Osteocyte (in vitro differentiated cells): Measurements from ENCODE around the gene POLR3E. TPM values are rescaled to one million over a fixed set of nuclear protein-coding genes. Genes with fewer than 3 reads are reported as not detected.
"Not testable (repeated sequence)": the region's sequence is repeated elsewhere in the genome, so short reads cannot be mapped to it uniquely, and the experiment has no call there.

Experiments
- DNase-seq: peaks from one replicate; pipeline ENCODE4 v3.0.0; 2021; ENCODE audit warnings: mixed read lengths; ENCODE audit not compliant: unreplicated experiment; ENCODE audit errors: extremely low spot score
- H3K27ac Mint-ChIP-seq: one replicate; pipeline ENCODE4 v1.8.0; 2021; ENCODE audit warnings: mild to moderate bottlenecking, mixed read lengths; ENCODE audit not compliant: unreplicated experiment
- H3K27me3 Mint-ChIP-seq: one replicate; pipeline ENCODE4 v1.8.0; 2021; ENCODE audit warnings: mixed read lengths; ENCODE audit not compliant: unreplicated experiment
- H3K36me3 Mint-ChIP-seq: one replicate; pipeline ENCODE4 v1.8.0; 2021; ENCODE audit warnings: mixed read lengths; ENCODE audit not compliant: unreplicated experiment
- H3K4me1 Mint-ChIP-seq: one replicate; pipeline ENCODE4 v1.8.0; 2021; ENCODE audit warnings: mixed read lengths; ENCODE audit not compliant: unreplicated experiment
- H3K4me3 Mint-ChIP-seq: one replicate; pipeline ENCODE4 v1.8.0; 2021; ENCODE audit warnings: mild to moderate bottlenecking, moderate library complexity, mixed read lengths; ENCODE audit not compliant: unreplicated experiment
- H3K9me3 Mint-ChIP-seq: one replicate; pipeline ENCODE4 v1.8.0; 2021; ENCODE audit warnings: mixed read lengths; ENCODE audit not compliant: unreplicated experiment
- total RNA-seq: library from RNA; stranded (reverse); gene quantifications from 2 replicates; pipeline ENCODE4 v1.2.1, GENCODE V29; 2021
- TF ChIP-seq, protein P1 (sequence below): fragments of 200-600 bp; sonication (generic); IDR thresholded peaks from 2 replicates; pipeline ENCODE4 v1.5.0; 2021; ENCODE audit warnings: antibody characterized with exemption, mild to moderate bottlenecking, moderate library complexity

Gene POLR3E
- total RNA-seq, 1 donor from 2014 or later = 34.4 TPM

DNA sequence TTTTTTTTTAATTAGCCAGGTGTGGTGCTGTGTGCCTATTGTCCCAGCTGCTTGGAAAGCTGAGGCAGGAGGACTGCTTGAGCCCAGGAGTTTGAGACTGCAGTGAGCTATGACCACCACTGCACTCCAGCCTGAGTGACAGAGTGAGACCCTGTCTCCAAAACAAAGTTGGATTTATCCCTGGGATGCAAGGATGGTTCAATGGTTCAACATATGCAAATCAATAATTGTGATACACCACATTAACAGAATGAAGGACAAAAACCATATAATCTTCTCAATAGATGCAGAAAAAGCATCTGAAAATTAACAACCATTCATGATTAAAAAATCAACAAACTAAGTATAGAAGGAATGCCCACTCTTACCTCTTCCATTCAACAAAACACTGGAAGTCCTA lies 43.7 kb downstream of the POLR3E start:
- Mint-ChIP-seq H3K27me3 (no peaks in the 10 kb centered on the region), H3K27ac (no peak overlapping the region), H3K9me3 (peaks cover 33% of the 10 kb centered on the region), H3K4me3 (no peak overlapping the region), H3K4me1 (peaks cover 5% of the 10 kb centered on the region), H3K36me3 (peaks cover 68% of the 10 kb centered on the region)
- DNase-seq = no peak
- TF ChIP-seq, protein P1, sequence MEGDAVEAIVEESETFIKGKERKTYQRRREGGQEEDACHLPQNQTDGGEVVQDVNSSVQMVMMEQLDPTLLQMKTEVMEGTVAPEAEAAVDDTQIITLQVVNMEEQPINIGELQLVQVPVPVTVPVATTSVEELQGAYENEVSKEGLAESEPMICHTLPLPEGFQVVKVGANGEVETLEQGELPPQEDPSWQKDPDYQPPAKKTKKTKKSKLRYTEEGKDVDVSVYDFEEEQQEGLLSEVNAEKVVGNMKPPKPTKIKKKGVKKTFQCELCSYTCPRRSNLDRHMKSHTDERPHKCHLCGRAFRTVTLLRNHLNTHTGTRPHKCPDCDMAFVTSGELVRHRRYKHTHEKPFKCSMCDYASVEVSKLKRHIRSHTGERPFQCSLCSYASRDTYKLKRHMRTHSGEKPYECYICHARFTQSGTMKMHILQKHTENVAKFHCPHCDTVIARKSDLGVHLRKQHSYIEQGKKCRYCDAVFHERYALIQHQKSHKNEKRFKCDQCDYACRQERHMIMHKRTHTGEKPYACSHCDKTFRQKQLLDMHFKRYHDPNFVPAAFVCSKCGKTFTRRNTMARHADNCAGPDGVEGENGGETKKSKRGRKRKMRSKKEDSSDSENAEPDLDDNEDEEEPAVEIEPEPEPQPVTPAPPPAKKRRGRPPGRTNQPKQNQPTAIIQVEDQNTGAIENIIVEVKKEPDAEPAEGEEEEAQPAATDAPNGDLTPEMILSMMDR = no peak

DNA sequence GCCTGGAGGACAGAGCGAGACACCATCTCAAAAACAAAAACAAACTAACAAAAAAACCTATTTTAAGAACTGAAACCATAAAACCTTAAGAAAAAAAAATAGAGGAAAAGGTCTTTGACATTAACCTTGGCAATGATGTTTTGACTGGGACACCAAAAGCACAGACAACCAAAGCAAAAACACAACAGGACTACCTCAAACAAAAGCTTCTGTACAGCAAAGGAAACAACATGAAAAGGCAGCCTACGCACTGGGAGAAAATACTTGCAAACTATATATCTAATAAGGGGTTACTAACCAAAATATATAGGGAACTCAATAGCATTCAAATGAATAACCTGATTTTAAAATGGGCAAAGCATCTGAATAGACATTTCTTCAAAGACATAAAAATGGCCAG lies 44.9 kb downstream of the POLR3E start:
- Mint-ChIP-seq H3K4me1 (peaks cover 5% of the 10 kb centered on the region), H3K36me3 (peaks cover 64% of the 10 kb centered on the region), H3K9me3 (peaks cover 23% of the 10 kb centered on the region), H3K27ac (no peak overlapping the region), H3K27me3 (no peaks in the 10 kb centered on the region), H3K4me3 (no peak overlapping the region)
- TF ChIP-seq, protein P1 = no peak
- no peak for DNase-seq

DNA sequence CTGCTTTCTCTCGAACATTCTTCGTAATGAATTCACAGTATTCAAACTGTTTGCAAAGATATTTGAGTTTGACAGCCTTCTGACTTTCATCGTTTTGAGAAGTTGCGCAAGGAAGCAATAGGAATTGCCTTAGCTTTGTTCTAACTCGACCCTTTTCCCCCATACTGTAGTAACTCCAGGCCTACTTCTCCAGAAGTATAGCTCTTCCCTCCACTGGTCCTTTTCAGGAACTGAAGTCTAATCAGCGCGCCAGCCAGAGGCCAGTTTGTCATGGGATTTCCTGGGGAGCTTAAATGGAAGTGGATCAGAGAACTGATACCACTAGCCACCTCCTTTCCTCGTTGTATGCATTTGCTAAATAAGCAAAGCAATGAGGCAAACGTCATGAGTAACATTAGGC lies 49.3 kb downstream of the POLR3E start:
- TF ChIP-seq, protein P1 = no peak
- no peak overlapping the region for H3K4me3 Mint-ChIP-seq
- no peaks in the 10 kb centered on the region for H3K27me3 Mint-ChIP-seq
- H3K9me3 Mint-ChIP-seq = peaks cover 3% of the 10 kb centered on the region
- H3K4me1 Mint-ChIP-seq = no peaks in the 10 kb centered on the region
- H3K27ac Mint-ChIP-seq = no peak overlapping the region
- DNase-seq = no peak
- H3K36me3 Mint-ChIP-seq = peaks cover 58% of the 10 kb centered on the region

DNA sequence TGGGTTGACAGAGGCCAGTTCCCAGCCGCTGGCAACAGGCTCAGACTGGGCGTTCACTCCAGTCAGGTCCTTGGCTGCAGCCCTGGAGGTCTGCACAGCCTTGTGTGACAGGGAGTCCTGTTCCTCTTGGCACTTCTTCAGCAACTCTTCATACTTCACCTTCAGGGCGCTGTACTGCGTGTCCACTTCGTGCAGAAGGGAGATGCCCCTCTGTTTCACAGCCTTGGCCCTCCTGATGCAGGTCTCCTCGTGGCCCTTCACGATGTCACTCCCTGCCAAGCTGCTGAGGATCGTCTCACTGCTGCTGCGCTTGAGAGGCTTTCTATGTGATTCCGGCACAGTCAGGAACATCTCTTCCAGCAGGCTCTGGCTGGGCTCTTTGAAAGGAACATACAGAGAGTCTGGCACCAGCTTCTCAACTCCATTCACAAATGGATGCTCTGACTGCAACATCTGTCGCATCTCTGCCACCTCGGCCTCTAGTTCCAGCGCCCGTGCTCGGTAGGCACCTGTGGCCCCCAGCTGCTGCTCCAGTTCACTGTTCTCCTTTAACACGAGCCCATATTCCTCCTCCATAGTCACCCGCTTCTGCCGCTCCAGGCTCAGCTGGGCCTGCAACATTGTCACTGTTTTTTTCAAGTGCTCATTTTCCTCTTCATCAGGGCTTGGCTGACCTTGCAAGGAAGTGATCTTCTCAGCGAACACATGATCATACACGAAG lies 50.1 kb downstream of the POLR3E start:
- H3K27ac Mint-ChIP-seq = no peak overlapping the region
- no peaks in the 10 kb centered on the region for H3K4me1 Mint-ChIP-seq
- TF ChIP-seq, protein P1 = no peak
- no peak overlapping the region for H3K4me3 Mint-ChIP-seq
- no peaks in the 10 kb centered on the region for H3K9me3 Mint-ChIP-seq
- DNase-seq = no peak
- peaks cover 53% of the 10 kb centered on the region for H3K36me3 Mint-ChIP-seq
- no peaks in the 10 kb centered on the region for H3K27me3 Mint-ChIP-seq

DNA sequence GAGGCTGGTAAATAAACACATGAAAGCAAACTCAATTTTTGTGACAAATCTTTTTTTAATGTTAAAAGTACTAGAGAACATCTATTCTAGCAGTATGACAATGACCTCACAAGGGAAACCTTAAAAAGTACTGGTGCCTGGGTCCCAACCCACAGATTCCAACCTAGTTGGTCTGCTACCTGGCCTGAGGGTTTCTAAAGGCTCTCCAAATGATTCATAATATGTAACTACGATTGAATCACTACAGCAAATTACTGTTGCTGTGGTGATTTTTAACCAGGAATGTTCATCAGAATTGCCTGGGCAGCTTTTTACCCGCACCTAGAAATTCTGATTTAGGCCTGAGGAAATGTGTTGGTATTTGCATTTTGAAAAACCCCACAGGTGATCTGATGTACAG lies 51.1 kb downstream of the POLR3E start:
- TF ChIP-seq, protein P1 = no peak
- Mint-ChIP-seq H3K27ac (no peak overlapping the region), H3K27me3 (no peaks in the 10 kb centered on the region), H3K9me3 (no peaks in the 10 kb centered on the region), H3K4me3 (no peak overlapping the region), H3K36me3 (peaks cover 46% of the 10 kb centered on the region), H3K4me1 (peaks cover 7% of the 10 kb centered on the region)
- no peak for DNase-seq

DNA sequence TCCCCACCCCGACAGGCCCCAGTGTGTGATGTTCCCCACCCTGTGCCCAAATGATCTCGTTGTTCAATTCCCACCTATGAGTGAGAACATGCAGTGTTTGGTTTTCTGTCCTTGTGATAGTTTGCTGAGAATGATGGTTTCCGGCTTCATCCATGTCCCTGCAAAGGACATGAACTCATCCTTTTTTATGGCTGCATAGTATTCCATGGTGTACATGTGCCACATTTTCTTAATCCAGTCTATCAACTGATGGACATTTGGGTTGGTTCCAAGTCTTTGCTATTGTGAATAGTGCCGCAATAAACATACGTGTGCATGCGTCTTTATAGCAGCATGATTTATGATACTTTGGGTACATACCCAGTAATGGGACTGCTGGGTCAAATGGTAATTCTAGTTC lies 53.8 kb downstream of the POLR3E start:
- DNase-seq, H3K4me3 Mint-ChIP-seq, H3K9me3 Mint-ChIP-seq, H3K27me3 Mint-ChIP-seq, H3K27ac Mint-ChIP-seq: not testable (repeated sequence)
- Mint-ChIP-seq H3K4me1 (peaks cover 23% of the 10 kb centered on the region), H3K36me3 (peaks cover 34% of the 10 kb centered on the region)
